HEK293T (cell line): ENCODE data around the gene KLRF2.

ENCODE experiments used
- CTCF ChIA-PET: fragments of 350-600 bp; formaldehyde crosslinking; extraction: SDS; loops from one replicate; lab custom pipeline; 2021; ENCODE audit warnings: antibody characterized with exemption, inconsistent platforms; lab: Yijun Ruan, JAX
- POLR2A ChIA-PET: fragments of 350-600 bp; formaldehyde crosslinking; extraction: SDS; loops from one replicate; lab custom pipeline; 2020; ENCODE audit warnings: antibody characterized with exemption, inconsistent platforms; lab: Yijun Ruan, JAX
- DNase-seq: peaks from one replicate; pipeline ENCODE4 v3.0.0; 2012; ENCODE audit warnings: mixed read lengths; ENCODE audit errors: extremely low spot score
- ARNT ChIP-seq: fragments of 450-650 bp; IDR thresholded peaks from 2 replicates; pipeline ENCODE4 v1.6.1; 2017; ENCODE audit warnings: mild to moderate bottlenecking
- BHLHE40 ChIP-seq: fragments of 450-650 bp; IDR thresholded peaks from 2 replicates; pipeline ENCODE4 v1.6.1; 2016; ENCODE audit warnings: mild to moderate bottlenecking, moderate library complexity, borderline replicate concordance
- CTBP1 ChIP-seq: fragments of 450-650 bp; IDR thresholded peaks from 2 replicates; pipeline ENCODE4 v1.6.1; 2016; ENCODE audit warnings: borderline replicate concordance
- ELF4 ChIP-seq: fragments of 450-650 bp; IDR thresholded peaks from 2 replicates; pipeline ENCODE4 v1.6.1; 2017; ENCODE audit warnings: antibody characterized with exemption
- FOXA1 ChIP-seq: fragments of 450-650 bp; IDR thresholded peaks from 2 replicates; pipeline ENCODE4 v1.6.1; 2016; ENCODE audit warnings: mild to moderate bottlenecking
- FOXK2 ChIP-seq: fragments of 450-650 bp; IDR thresholded peaks from 2 replicates; pipeline ENCODE4 v1.6.1; 2016; ENCODE audit warnings: mild to moderate bottlenecking
- FOXM1 ChIP-seq: fragments of 450-650 bp; IDR thresholded peaks from 2 replicates; pipeline ENCODE4 v1.6.1; 2017; ENCODE audit warnings: mild to moderate bottlenecking, borderline replicate concordance
- HDGF ChIP-seq: fragments of 450-650 bp; IDR thresholded peaks from 2 replicates; pipeline ENCODE4 v1.6.1; 2017; ENCODE audit warnings: antibody characterized with exemption, borderline replicate concordance
- L3MBTL2 ChIP-seq: fragments of 450-650 bp; conservative IDR thresholded peaks from 2 replicates; pipeline ENCODE4 v1.6.1; 2016; ENCODE audit warnings: mild to moderate bottlenecking
- LEF1 ChIP-seq: fragments of 450-650 bp; IDR thresholded peaks from 2 replicates; pipeline ENCODE4 v1.6.1; 2017; ENCODE audit warnings: mild to moderate bottlenecking, borderline replicate concordance
- NFRKB ChIP-seq: fragments of 450-650 bp; IDR thresholded peaks from 2 replicates; pipeline ENCODE4 v1.6.1; 2016; ENCODE audit warnings: mild to moderate bottlenecking, moderate library complexity
- SP1 ChIP-seq: fragments of 450-650 bp; IDR thresholded peaks from 2 replicates; pipeline ENCODE4 v1.6.1; 2017
- SUZ12 ChIP-seq: fragments of 450-650 bp; IDR thresholded peaks from 2 replicates; pipeline ENCODE4 v1.6.1; 2016; ENCODE audit warnings: mild to moderate bottlenecking
- TARDBP ChIP-seq: fragments of 450-650 bp; IDR thresholded peaks from 2 replicates; pipeline ENCODE4 v1.6.1; 2016
- ZNF384 ChIP-seq: fragments of 450-650 bp; IDR thresholded peaks from 2 replicates; pipeline ENCODE4 v1.6.1; 2016
- TF ChIP-seq, protein P1 (sequence below): fragments of 450-650 bp; IDR thresholded peaks from 2 replicates; pipeline ENCODE4 v1.6.1; 2016

KLRF2 gene

DNA sequence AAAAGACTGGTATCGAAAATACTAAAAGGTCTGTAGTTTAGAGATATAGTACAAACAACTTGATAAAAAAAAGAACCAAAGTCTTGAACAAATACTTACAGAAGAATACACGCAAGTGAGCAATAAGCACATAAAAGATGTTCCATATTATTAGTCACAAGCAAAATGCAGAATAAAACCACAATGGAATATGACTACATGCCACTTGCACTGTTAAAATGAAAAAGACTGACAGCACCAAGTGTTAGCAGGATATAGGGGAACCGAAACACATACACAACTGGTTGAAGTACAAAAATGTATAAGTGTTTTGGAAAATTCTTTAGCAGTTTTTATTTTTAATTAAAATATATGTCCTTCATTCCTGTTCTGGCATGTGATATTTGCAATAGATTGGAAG, 47.3 kb downstream of the KLRF2 start:
- CTCF ChIA-PET, result no interaction called here
- no peak for DNase-seq
- TF ChIP-seq LEF1 (no peak), HDGF (no peak), ZNF384 (no peak), FOXA1 (no peak), FOXM1 (no peak), BHLHE40 (no peak), L3MBTL2 (no peak), SUZ12 (no peak), ELF4 (no peak), CTBP1 (no peak), TARDBP (no peak), ARNT (no peak), NFRKB (no peak), FOXK2 (no peak), SP1 (no peak)
- TF ChIP-seq, protein P1, sequence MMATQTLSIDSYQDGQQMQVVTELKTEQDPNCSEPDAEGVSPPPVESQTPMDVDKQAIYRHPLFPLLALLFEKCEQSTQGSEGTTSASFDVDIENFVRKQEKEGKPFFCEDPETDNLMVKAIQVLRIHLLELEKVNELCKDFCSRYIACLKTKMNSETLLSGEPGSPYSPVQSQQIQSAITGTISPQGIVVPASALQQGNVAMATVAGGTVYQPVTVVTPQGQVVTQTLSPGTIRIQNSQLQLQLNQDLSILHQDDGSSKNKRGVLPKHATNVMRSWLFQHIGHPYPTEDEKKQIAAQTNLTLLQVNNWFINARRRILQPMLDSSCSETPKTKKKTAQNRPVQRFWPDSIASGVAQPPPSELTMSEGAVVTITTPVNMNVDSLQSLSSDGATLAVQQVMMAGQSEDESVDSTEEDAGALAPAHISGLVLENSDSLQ, result no peak
- POLR2A ChIA-PET, result no interaction called here

DNA sequence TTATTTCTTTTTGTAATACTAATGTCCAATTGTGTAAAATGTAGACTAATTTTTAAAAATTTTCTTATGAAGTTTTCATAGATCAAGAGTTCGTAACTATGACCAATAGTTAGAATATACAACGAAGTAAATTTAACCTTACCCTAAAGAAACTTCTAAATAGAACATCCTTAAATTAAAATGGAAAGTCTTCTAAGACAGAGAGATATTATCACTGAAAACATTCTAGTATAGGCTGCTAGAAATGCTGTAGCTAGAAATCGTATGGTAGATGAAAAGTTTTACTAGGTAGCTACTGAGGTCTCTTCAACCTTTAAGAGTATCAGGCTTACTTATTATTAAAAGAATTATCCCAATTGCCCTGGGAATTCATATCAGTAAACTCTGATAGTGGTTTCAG, 50.0 kb downstream of the KLRF2 start:
- TF ChIP-seq ELF4 (no peak), ARNT (no peak), ZNF384 (no peak), SP1 (no peak), SUZ12 (no peak), HDGF (no peak), CTBP1 (no peak), BHLHE40 (no peak), L3MBTL2 (no peak), FOXK2 (no peak), LEF1 (no peak), FOXA1 (no peak), NFRKB (no peak), FOXM1 (no peak), TARDBP (no peak)
- TF ChIP-seq, protein P1, result no peak
- ChIA-PET POLR2A (no interaction called here), CTCF (interaction anchor here (0.6 kb wide), 1 partner anchor 1323 kb away, joined by 3 read pairs; no protein-coding TSS in a partner anchor)
- DNase-seq, result no peak

DNA sequence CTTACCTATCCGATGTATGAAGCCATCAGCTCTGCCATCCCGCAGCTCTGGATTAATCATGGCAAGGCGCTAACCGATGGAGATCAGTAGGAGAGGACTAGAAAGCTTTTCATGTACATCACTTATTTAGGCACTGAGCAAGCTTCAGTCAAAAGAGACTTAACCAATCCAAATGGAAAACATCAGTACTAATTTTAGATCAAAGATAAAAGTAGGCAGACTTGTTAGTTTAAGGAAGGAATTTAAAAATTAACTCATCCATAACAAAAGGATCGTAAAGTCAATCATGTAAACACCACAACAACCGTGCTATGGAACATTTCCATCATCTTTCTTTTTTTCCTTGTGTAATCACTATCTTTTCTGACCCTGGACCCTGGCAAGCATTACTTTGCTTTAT, 51.0 kb downstream of the KLRF2 start, which contains the start of gene CLEC2A:
Gene CLEC2A (minus strand): TSS at position 101 of the 400 bp plus-strand sequence. CDS start 41 bp downstream, at position 60.
- POLR2A ChIA-PET, result no interaction called here
- CTCF ChIA-PET, result no interaction called here
- no peak for DNase-seq
- TF ChIP-seq LEF1, result no peak
- TF ChIP-seq ARNT, result no peak
- TF ChIP-seq, protein P1, result no peak
- TF ChIP-seq NFRKB, result no peak

DNA sequence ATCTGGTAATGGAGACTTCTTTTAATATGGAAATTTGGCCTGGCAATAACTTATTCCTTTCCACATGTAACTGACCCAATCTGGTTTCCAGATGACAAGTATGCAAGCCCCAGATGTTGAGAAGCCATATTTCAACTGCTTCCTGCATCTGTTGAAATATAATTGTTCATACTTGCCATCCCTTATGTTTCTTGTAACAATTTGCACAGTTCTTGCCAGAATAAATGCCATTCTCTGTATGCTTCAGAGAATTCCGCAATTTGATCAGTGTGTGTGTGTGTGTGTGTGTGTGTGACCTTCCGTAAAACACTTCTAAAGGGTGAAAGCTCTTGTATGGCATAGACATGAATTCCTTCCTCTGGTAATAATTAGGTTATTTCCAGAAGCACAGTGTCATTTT, 52.7 kb downstream of the KLRF2 start:
- no peak for DNase-seq
- CTCF ChIA-PET, result interaction anchor here (0.6 kb wide), 1 partner anchor 22 kb away, joined by 5 read pairs; no protein-coding TSS in a partner anchor
- no peak for TF ChIP-seq TARDBP
- TF ChIP-seq SUZ12, result no peak
- TF ChIP-seq L3MBTL2, result no peak
- no peak for TF ChIP-seq ARNT
- no peak for TF ChIP-seq ELF4
- TF ChIP-seq FOXA1, result no peak
- TF ChIP-seq CTBP1, result no peak
- TF ChIP-seq LEF1, result no peak
- TF ChIP-seq NFRKB, result no peak
- TF ChIP-seq, protein P1, result no peak
- TF ChIP-seq BHLHE40, result no peak
- no peak for TF ChIP-seq SP1
- TF ChIP-seq HDGF, result no peak
- no peak for TF ChIP-seq ZNF384
- no peak for TF ChIP-seq FOXK2
- no peak for TF ChIP-seq FOXM1
- POLR2A ChIA-PET, result no interaction called here

DNA sequence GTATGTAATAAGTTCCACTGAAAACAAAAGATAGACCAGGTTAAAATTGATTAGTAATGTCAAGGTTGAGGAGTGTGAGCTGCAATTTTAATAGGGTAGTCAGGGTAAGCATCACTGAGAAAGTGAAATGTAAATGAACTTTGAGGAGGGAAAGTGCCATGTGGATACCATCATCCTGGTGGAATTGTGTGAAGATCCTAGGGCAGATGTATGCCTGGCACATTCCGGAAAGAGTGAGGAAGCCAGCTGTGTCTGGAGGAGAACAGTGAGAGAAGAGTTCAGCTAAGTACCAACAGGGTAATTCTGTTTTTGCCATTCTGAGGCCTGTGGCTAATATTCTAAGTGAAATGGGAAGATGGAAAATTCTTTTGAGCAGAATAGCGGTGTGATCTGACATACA, 53.7 kb downstream of the KLRF2 start:
- POLR2A ChIA-PET, result no interaction called here
- CTCF ChIA-PET, result no interaction called here
- no peak for DNase-seq
- TF ChIP-seq L3MBTL2 (no peak), LEF1 (no peak), NFRKB (no peak), SUZ12 (no peak), SP1 (no peak), CTBP1 (no peak), HDGF (no peak), FOXM1 (no peak), BHLHE40 (no peak), FOXA1 (no peak), TARDBP (no peak), FOXK2 (no peak), ZNF384 (no peak), ARNT (no peak), ELF4 (no peak)
- TF ChIP-seq, protein P1, result no peak
